OCI-M2 (cell line): Measurements from ENCODE around the gene NKX1-2.
"Not testable (repeated sequence)": the region's sequence is repeated elsewhere in the genome, so short reads cannot be mapped to it uniquely, and the experiment has no call there.

Experiments
- DNase-seq: peaks from one replicate; lab custom pipeline; 2025; ENCODE audit not compliant: unreplicated experiment; lab: John Stamatoyannopoulos, UW

The NKX1-2 gene

DNA sequence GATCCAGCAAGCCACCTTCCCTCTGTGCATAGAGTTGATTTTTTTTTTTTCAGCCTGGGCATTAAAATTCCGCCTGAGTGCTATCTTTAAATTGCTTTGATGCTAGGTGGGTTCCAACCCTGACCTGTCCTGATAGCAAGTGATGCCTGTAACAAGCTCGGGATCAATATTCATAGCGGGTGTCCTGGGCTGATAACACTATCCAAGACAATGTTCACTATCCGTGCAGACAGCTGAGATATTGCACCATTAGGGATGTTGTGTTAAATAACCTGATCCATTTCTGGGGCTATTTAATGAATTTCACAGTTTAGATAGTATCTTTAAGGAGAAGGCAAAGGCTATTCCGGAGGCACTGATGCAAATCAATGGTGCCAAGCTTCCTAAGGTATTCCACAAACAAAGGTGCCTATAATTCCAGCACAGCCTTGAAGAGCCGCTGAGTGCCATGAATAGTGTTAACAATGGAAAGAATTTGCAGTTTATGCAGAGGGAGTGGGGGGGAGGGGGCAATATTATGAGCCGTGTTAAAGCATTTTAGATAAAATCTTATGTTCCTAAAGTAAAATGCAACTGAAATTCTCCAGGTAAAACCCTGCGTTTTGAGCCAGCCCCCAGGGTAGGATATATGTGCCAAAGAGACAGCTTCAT lies 4.2 kb upstream of the NKX1-2 start:
- DNase-seq, result no peak

DNA sequence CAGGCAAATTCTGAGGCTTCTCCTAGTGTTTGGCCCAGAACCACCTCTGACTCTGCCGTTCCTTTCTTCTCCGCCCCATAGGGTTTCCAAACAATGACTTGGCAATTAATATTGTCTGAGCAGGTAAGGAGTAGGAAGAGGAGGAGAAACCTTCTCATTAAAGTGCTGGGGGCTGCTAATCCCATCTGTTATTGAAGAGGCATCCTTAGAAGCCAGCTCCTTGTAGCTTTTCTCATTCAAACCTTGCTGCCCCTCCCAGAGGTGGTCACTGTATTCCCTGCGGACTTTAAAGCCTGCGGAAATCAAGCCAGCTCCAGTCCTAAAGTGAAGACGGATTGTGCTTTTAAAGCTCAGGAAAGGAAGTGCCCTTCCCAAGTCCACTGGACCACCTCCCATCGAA lies 1.4 kb upstream of the NKX1-2 start:
- DNase-seq, result no peak

DNA sequence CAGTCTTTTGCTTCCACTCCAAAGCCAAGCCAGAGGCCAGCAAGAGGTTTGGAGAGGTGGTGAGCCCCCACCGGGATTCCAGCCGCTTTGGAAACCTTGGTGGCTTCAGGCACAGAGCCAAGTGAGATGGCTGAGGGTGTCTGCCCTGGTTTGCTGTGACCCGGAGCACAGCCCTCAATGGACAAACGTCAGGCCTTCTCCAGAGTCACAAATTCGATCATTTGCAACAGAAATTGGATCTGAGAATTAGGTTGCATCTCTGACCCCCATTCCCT lies 885 bp upstream of the NKX1-2 start:
- no peak for DNase-seq

DNA sequence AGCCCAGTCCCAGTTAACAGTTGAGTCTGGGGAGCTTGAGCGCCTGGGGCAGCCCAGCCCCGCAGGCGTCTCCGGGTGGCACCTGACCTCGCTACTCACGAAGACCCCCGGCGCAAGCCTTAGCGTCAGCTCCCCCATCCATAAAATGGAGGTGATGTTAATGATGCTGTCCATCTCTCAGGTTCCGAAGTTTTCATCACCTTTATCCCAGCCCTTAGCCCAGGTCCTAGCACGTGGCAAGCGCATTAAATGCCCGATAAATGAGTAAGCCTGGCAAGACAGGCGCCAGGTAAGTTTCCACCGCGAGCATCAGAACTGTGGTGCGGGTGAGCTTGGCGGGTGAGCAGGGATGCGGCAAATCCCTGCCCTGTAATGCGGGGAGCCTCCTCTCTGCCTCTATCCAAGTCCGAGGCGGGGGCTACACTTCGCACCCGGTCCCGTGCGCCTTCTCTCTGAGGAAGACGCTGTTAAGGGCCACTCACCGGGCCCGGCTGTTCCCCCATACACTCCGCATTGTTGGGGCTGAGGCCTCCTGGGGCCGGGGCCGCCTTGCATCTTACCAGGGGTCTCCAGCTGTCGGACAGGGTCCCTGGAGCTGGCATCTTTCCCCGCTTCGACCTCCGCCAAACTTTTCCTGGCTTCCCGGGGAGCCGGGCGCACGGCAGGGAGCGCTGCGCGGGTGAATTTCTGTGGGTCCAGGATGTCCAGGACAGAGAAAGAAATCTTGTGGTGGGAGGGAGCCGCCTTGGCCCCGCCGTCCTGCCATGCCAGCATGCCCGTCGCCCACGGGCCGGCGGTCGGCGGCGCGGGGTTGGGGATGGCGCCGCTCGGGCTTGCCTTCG lies 444 bp downstream of the NKX1-2 start:
- no peak for DNase-seq

DNA sequence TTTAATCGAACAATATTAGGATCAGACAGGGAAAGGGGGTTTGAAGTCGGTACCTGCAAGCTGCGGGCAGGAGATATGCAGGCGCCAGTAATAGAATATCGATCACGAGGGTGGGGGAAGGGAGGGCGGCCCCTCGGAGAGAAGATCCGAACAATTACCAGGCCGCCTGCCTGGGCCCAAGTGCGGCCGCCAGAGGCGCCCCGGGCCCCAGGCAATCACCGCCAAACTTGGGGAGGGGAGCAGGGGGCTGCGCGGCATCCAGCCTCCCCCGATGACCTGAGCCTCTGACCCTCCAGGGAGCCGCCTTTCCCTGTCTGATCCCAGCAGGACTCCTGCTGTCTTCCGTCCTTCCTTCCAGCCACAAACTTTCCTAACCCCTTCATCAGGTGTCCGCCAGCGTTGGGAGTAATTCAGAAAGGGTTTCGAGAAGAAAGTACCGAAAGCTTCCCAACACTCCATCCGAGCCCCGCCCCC lies 1.1 kb downstream of the NKX1-2 start:
- no peak for DNase-seq

DNA sequence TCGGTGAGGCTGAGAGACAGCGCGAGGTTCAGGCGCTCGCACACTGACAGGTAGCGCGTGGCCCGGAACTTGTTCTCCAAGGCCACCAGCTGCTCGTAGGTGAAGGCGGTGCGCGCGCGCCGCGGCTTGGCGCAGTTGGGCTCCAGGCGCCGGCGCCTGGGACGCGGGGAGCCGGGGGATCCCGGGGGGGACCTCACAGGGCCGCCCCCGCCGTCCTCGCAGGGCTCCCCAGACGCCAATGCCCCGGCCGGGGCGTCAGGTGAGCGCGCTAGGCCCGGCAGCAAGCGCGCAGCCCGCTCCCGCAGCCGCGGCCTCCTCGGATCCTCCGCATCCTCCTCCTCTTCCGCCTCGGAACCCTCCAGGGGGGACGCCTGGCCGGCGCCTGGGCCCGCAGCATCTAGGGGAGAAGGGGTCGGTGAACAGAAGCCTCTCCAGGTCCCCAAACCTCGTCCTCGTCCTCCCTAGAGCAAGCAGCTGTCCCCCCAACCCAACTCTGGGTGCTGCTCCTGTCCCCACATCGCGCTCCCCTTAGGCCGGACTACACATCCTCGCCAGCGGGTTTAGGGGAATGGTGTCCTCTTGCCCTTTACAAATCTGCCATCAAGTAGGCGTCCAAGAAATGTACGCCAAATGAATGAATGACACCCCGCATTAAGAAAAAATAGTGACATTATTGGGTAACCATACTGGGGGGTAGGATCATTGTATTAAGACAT lies 1.9 kb downstream of the NKX1-2 start:
- DNase-seq, result no peak

DNA sequence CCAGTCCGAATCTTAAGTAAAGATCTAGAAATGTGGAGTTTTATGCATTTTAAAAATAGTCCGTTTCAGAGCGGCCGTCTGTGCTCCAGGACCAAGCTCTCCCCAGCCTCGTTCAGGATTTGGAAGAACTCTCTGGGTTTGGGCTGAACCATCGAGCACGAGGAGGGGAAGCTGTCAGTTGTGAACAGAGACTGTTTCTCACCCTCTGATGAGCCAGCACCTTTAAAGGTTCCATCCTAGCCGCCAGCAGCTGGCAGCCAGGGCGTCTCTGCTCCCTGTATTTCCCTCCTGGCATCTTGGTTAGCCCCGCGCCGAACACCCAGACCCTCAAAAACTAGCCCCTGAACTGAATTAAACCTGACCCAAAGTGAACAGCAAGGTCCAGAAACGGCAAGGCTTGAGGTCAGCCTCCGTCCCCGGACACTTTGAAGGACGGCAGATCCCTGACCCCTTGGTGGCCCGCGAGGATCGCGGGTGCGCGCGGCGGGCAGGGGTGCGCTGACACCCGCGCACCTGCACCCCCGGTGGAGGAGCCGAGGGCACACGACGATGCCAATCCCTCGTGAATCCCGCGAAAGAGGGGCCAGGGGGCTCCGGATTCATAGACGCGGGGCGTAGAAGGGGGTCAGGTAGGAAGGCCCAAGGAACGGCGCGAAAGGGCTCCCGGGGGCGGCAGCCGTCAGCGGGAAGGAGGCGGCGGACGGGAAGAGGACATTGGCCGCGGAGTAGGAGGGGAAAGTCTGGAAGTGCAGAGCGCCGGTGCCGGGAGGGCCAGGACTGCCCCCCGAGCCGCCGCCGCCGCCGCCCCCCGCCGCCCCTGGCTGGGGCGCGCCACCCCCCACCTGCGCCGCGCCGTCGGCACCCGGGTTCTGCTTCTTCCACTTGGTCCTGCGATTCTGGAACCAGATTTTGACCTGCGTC lies 2.7 kb downstream of the NKX1-2 start:
- DNase-seq, result no peak

DNA sequence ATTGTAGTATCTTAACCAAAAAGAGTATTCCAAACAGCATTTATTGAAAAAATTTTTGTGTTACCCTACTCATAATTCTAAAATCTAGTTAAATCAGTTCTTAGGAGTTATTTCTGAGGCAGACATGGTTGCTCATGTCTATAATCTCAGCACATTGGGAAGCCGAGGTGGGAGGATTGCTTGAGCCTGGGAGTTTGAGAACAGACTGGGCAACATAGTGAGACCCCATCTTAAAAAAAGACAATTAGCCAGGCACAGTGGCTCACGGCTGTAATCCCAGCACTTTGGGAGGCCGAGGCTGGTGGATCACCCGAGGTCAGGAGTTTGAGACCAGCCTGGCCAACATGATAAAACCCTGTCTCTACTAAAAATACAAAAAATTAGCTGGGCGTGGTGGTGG lies 8.1 kb downstream of the NKX1-2 start:
- DNase-seq, result not testable (repeated sequence)

DNA sequence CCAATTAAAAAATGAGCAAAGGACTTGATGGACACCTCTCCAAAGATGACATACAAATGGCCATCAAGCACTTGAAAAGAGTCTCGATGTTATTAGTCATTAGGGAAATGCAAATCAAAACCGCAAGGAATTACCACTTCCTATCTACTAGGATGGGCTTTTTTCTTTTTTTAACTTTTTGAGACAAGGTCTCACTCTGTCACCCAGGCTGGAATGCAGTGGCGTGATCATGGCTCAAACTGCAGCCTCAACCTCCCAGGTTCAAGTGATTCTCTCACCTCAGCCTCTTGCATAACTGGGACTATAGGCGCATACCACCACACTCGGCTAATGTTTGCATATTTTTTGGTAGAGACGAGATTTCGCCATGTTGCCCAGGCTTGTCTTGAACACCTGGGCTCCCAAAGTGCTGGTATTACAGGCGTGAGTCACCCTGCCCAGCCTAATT lies 13.6 kb downstream of the NKX1-2 start:
- no peak for DNase-seq

DNA sequence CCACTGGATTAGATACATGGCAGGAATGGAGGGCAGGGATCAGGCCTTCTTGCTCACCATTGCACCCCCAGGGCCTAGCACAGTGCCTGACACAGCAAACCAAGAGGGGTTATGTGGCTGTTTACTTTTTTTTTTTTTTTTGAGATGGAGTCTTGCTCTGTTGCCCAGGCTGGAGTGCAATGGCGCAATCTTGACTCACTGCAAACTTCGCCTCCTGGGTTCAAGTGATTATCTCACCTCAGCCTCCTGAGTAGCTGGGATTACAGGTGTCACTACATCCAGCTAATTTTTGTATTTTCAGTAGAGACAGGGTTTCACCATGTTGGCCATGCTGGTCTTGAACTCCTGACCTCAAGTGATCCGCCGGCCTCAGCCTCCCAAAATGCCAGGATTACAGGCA lies 14.2 kb downstream of the NKX1-2 start:
- DNase-seq, result not testable (repeated sequence)

DNA sequence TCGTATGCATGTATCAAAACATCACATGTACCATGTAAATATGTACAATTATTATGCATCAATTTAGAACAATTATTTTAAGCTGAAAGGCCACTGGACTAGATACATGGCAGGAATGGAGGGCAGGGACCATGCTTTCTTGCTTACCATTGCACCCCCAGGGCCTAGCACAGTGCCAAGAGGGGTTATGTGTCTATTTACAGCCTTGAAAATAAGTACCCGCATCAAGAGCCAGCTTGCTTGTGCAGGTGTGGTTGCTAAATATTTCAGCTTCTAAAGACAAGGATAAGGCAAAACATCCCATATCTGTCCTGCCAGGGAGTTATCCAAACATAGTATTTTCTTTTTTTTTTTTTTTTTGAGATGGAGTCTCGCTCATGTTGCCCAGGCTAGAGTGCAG lies 16.4 kb downstream of the NKX1-2 start:
- no peak for DNase-seq

DNA sequence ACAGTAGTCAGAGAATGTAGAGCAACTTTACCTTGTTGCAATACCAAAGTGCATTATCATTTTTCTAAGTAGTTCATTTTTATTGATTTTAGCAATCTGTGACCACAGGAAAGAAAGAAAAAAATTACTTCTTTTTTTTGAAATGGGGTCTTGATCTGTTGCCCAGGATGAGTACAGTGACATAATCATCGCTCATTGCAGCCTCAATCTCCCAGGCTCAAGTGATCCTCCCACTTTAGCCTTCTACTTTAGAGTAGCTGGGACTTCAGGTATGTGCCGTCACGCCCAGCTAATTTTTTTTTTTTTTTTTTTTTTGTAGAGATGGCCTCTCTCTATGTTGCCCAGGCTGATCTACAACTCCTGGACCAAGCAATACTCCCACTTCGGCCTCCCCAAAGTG lies 19.8 kb downstream of the NKX1-2 start:
- no peak for DNase-seq

DNA sequence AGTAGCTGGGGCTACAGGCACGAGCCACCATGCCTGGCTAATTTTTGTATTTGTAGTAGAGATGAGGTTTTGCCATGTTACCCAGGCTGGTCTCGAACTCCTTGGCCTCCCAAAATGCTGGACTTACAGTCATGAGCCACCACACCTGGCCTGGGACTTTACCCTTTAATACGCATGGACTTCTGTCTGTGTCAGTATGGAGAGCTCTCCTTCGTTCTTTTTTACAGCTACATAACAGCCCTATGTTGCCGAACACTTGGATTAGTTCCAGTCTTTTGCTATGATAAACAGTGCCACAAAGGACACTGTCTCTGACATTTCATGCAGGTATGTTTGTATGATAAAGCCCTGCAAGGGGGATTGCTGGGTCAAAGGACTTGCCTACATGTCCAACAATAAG lies 20.3 kb downstream of the NKX1-2 start:
- DNase-seq, result no peak

DNA sequence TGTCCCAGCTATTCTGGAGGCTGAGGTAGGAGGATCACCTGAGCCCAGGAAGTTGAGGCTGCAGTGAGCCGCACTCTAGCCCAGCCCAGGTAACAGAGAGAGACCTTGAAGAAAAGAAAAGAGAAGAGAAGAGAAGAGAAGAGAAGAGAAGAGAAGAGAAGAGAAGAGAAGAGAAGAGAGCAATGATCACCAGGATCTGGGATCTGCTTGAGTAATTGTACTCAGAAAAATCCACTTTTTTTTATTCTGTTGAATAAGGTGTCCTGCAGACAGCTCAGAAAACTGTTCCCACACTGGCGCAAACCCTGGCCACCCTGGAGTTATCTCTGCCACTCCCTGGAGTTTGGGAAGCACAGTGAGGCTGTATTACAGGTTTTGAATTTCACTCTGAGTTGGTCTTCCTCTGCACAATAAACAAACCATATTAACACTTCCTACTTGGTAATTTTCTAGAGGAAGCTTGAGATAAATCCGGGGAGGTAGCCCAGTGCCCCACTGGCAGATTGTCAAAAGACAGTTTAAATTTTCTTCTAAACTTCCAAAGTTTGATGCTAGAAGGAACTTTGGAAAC lies 21.5 kb downstream of the NKX1-2 start:
- no peak for DNase-seq

DNA sequence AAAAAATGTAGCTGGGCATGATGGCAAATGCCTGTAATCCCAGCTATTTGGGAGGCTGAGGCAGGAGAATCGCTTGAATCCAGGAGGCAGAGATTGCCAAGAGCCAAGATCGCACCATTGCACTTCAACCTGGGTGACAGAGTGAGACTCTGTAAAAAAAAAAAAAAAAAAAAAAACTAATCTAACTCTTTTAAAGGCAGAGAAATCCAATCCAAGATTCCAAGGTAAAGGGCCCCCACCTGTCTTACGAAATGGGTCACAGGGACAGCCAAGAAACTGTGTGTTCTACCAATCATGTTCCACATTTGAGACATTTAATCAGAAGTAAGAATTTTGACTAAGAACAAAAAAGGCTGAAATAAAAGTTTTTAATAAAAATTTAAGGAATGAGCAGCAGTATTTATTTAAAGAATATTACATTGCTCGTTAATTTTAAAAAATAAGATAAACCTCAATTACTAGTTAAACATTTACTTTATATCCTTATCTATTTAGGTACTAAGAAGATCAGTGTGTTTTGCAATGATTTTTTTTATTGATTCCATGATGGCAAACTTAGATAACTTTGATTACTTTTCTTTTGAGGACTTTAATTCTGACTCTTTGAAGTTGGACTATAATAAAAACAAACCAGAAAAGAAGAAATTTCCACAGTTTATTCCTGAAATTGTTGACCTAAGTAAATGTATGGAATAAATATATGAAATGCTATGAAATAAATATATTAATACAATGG lies 24.4 kb downstream of the NKX1-2 start:
- DNase-seq, result no peak

DNA sequence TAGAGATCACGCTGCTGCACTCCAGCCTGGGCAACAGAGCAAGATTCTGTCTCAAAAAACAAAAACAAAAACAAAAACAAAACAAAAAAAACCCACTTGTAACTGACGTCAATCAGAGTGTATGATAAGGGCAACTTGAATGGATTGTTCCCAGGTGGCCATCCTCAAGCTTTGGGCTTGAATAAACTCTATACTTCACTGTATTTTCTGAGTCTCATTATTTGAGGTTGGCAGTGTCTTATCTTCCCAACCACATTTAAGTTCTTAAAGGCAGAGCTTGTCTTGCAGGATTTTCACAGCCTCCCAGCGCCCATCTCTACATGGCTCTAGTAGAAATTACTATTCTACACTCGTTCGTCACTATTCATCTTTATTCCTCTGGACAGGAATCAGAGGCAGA lies 26.0 kb downstream of the NKX1-2 start:
- no peak for DNase-seq

DNA sequence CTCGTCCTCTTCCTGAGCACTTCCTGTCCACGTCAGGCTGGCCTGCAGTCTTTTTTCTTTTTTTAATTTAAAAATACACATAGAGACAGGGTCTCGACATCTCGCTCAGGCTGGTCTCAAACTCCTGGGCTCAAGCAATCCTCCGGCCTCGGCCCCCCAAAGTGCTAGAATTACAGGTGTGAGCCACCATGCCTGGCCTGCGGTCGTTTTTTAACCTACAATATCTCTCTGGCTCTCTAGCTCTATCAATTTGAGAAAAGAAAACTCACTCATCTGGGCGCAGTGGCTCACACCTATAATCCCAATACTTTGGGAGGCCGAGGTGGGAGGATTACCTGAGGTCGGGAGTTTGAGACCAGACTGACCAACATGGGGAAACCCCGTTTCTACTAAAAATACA lies 27.1 kb downstream of the NKX1-2 start:
- no peak for DNase-seq

DNA sequence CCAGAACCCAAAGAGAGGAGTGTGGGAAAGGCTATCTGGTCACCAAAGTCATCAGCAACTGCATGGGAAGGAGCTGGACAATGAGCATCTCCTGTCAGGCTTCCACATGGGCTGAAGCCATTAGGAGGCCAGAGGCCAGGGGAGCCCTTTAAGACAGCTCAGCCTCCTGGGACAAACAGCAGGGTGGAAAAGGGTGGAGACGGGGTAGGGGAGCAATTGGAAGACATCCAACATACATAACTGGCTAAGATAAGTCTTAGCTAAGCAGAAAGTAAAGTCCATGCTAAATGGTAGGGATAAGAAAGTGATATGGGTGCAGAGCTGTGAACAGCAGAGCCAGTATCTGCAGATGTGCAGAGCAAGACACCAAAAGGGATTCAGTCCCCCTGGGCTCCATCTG lies 29.6 kb downstream of the NKX1-2 start:
- DNase-seq, result no peak

DNA sequence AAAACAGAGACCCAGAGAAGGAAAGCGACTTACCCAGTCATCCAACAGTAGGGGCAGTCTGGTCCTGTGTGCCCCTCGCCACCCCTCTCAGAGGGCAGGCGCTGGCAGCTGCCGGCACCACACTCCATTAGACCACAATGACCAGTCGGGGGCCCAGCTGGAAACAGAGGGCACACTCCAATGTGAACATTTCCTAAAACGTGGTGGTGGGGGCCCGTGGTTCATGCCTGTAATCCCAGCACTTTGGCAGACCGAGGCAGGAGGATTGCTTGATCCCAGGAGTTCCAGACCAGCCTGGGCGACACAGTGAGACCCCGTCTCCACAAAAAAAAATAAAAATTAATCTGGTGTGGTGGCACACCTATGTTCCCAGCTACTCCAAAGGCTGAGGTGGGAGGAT lies 30.2 kb downstream of the NKX1-2 start:
- no peak for DNase-seq
